ENCODE data around the gene KRT38. TPM values are rescaled to one million over a fixed set of nuclear protein-coding genes. Genes with fewer than 3 reads are reported as not detected.
A peak's percentile ranks its signal among the peaks of the same experiment; 100 is the strongest.
"Not testable (repeated sequence)": the region's sequence is repeated elsewhere in the genome, so short reads cannot be mapped to it uniquely, and the experiment has no call there.

The KRT38 gene
- total RNA-seq, 4 donors from 2014 or later = 1.3 to 1.8 TPM; not detected in 2

DNA sequence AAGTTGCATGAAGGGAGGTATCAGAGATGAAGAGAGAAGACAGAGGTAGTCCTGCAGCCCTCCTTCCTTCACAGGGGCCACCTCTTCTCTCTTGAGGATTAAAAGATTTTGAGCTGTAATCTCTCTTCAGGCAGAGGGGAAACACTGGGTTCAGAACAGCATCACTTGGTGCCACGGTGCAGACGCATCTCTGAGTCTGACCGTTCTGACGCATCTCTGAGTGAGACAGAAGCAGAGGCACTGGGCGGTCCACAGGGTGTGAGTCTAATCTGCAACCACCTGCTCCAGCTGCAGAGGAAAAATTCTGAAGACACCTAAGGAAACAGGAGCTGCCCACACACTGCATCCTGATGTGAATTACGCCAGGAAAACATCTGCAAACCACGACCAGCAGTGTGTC lies 11.1 kb downstream of the KRT38 start:
- no peak for TF ChIP-seq POLR2A (IDR thresholded peaks at IDR 0.05)
- TF ChIP-seq, protein P1, sequence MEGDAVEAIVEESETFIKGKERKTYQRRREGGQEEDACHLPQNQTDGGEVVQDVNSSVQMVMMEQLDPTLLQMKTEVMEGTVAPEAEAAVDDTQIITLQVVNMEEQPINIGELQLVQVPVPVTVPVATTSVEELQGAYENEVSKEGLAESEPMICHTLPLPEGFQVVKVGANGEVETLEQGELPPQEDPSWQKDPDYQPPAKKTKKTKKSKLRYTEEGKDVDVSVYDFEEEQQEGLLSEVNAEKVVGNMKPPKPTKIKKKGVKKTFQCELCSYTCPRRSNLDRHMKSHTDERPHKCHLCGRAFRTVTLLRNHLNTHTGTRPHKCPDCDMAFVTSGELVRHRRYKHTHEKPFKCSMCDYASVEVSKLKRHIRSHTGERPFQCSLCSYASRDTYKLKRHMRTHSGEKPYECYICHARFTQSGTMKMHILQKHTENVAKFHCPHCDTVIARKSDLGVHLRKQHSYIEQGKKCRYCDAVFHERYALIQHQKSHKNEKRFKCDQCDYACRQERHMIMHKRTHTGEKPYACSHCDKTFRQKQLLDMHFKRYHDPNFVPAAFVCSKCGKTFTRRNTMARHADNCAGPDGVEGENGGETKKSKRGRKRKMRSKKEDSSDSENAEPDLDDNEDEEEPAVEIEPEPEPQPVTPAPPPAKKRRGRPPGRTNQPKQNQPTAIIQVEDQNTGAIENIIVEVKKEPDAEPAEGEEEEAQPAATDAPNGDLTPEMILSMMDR (IDR thresholded peaks at IDR 0.05) = no peak
- WGBS, 2 donors = 77 to 80% methylated on average over 7 of the region's 7 CpGs
- intact Hi-C loops (cut with DNase I; ENCODE audit: low total_unique reads) = no loop called here

DNA sequence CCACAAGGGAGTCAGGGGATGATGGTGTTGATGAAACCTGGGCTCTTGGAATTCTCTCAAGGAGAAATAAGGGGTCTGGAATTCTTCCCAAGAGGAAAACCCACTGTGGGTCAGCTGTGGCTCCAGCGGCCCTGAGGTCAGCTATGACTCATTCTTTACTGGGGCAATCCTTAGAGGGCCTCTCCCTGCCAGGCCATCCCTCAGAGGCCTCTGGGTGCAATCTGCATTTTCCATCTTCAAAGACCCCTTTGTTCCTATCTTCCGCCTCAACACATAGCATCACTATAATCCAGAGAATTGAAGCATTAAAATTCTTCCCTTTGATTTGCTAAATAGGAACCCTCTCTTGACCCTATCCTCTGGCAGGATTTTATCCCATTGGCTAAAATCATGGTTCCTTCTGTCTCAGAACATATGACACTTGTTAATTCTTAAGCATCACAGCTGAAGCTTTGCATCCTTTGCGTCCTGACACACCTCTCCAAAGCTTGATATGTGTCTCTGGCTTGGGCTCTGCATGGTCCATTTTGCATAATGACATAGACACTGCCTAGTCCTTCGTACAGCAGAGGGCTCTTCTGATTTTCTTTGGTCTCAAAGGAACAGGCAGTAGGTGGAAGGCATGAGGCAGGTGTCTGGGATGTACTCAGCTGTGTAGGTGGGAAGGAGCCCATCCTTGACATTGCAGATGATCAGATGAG lies 12.0 kb downstream of the KRT38 start:
- WGBS, 2 donors = 68 to 73% methylated on average over 4 of the region's 4 CpGs
- intact Hi-C loops (cut with DNase I; ENCODE audit: low total_unique reads) = no loop called here
- no peak for DNase-seq (ENCODE audit: low spot score in 2 of 2)
- no peak for TF ChIP-seq POLR2A (IDR thresholded peaks at IDR 0.05)
- TF ChIP-seq, protein P1 (IDR thresholded peaks at IDR 0.05) = no peak
- H3K4me3 ChIP-seq (ENCODE audit: low read depth, poor library complexity, severe bottlenecking) = no peak overlapping the region

More for the DNA sequence above, 11.1 kb downstream of the KRT38 start:
- no peak for DNase-seq (ENCODE audit: low spot score in 2 of 2)
- H3K4me3 ChIP-seq (ENCODE audit: low read depth, poor library complexity, severe bottlenecking) = no peak overlapping the region

DNA sequence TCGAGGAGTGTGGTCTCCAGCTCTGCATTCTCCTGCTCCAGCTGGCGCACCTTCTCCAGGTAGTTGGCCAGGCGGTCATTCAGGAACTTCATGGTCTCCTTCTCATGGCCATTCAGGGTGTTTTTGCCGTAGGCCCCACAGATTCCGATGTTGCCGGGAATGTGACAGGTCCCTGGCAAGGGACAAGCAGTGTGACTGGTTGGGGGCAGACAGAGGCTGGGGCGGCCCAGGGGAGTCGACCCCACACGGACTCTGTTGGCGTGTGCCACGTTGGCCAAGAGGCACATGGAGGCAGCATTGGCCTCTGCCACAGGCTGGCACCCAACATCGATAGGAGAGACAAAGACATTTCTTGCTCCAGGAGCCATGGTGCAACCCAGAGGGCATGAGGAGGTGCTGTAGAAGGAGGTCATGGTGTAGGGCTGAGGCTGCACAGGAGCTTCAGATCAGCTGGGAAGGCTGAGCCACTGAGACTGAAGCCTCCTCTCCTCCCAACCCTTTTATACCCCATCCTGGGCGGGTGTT lies 16.6 kb downstream of the KRT38 start, which contains the start of gene KRT37:
Gene KRT37, minus strand, starts transcription at position 475 of the 525 bp plus-strand sequence. Its CDS starts 62 bp downstream, at position 413.
- 94 to 95% methylated on average over 12 to 13 of the region's 13 CpGs for WGBS, 2 donors
- DNase-seq (ENCODE audit: low spot score in 2 of 2) = no peak
- no peak within 1 kb of the TSS for H3K4me3 ChIP-seq (ENCODE audit: low read depth, poor library complexity, severe bottlenecking)
- intact Hi-C loops (cut with DNase I; ENCODE audit: low total_unique reads) = no loop called here
- no peak for TF ChIP-seq POLR2A (IDR thresholded peaks at IDR 0.05)
- TF ChIP-seq, protein P1 (IDR thresholded peaks at IDR 0.05) = no peak

DNA sequence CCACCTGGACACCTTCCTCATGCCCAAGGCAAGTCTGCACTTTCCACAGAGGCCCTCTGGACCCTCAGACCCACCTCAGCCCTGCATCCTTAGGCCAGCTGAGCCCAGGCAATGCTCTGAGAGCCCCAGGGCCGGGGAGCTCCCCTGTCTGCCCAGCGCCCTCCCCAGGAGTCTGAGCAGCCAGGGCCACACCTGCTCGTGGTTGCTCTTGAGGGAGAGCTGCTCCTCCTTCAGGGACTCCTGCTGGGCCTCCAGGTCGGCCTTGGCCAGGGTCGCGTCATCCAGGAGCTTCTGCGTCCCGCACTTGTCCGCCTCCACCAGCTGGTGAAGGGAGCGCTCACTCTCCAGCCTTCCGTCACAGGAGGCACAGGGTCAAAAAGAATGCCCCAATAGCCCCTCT lies 18.2 kb downstream of the KRT38 start:
- DNase-seq (ENCODE audit: low spot score in 2 of 2); H3K4me3 ChIP-seq (ENCODE audit: low read depth, poor library complexity, severe bottlenecking); intact Hi-C loops (cut with DNase I; ENCODE audit: low total_unique reads): not testable (repeated sequence)
- WGBS, 2 donors = 95% methylated on average over 11 of the region's 11 CpGs; no CpG with 5 or more reads in 1 of the 2 donors

DNA sequence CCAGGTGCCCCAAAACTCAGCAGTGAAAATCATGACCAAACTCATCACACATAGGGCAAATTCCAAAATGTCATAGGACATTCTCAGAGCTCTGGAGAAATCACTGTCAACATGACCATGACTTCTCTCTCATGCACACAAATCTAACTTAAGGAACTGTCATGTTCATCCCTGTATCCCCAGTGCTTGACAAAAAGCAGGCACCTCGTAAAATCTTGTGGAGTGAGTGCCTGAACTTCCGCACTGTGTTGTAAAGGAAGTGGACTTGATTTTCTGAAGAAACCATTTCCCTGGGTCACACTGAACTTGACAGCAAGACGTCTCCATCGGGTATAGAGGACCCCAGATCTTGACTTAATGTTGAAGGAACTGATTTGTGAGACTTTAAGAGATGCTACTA lies 19.2 kb downstream of the KRT38 start:
- 57 to 59% methylated on average over 4 of the region's 4 CpGs for WGBS, 2 donors
- intact Hi-C loops (cut with DNase I; ENCODE audit: low total_unique reads) = no loop called here
- DNase-seq (ENCODE audit: low spot score in 2 of 2) = no peak
- H3K4me3 ChIP-seq (ENCODE audit: low read depth, poor library complexity, severe bottlenecking) = no peak overlapping the region
- TF ChIP-seq POLR2A (IDR thresholded peaks at IDR 0.05) = no peak
- TF ChIP-seq, protein P1 (IDR thresholded peaks at IDR 0.05) = no peak

DNA sequence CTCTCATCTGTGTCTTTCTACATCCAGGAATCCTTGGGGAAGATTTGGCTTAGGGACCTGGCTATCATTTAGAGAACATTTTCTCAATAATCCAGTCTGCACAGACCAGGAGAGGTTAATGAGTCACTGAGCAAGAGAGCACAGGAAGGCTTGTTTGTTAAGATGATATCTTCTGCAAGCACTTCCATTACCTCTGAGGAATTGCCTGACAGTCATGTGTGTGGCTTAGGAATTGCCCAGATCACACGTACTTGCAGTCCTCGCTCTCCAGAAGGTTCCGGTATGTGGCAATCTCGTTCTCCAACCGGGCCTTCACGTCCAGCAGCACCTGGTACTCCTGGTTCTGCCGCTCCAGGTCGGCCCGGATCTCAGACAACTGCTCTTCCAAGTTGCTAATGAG lies 19.7 kb downstream of the KRT38 start:
- no peak for TF ChIP-seq POLR2A (IDR thresholded peaks at IDR 0.05)
- TF ChIP-seq, protein P1 (IDR thresholded peaks at IDR 0.05) = no peak
- peak in 1 of 2 donors; percentile 27 for DNase-seq (ENCODE audit: low spot score in 2 of 2)
- 40 to 67% methylated on average over 9 of the region's 9 CpGs for WGBS, 2 donors
- intact Hi-C loops (cut with DNase I; ENCODE audit: low total_unique reads) = no loop called here
- no peak overlapping the region for H3K4me3 ChIP-seq (ENCODE audit: low read depth, poor library complexity, severe bottlenecking)
